ENCODE results near the gene IL23R. TPM values are rescaled to one million over a fixed set of nuclear protein-coding genes. Genes with fewer than 3 reads are reported as not detected.
"Not testable (repeated sequence)": the region's sequence is repeated elsewhere in the genome, so short reads cannot be mapped to it uniquely, and the experiment has no call there.

IL23R gene
- total RNA-seq, 1 experiment from 2014 or later: not detected

DNA sequence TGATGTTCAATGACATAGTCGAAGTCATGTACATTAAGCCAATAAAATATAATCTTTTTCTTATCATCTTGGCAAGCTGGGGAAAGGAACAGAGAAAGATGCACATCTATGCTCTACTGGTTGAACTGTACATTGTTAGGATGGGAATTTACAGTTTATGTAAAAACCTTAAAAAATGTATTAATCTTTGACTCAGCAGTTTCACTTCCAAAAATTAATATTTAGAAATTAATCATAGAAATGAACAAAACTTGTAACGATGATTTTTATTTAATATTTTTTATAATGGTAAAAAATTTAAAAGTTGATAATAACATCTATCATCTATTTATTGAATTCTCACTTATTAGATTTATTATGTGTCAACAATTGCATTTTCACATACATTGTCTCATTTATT is 25.8 kb upstream of the IL23R start:
- no peaks in the 10 kb centered on the region for H3K36me3 ChIP-seq
- no peak for DNase-seq (ENCODE audit: low read depth in 1 of 2, low spot score in 2 of 2)
- no peak overlapping the region for H3K27ac ChIP-seq
- H3K27me3 ChIP-seq (replicated peaks): peaks cover 6% of the 10 kb centered on the region; the same call in 1 of the 2 replicates
- no peaks in the 10 kb centered on the region for H3K9me3 ChIP-seq (replicated peaks)
- H3K4me3 ChIP-seq: no peak overlapping the region
- no peaks in the 10 kb centered on the region for H3K4me1 ChIP-seq (replicated peaks)

DNA sequence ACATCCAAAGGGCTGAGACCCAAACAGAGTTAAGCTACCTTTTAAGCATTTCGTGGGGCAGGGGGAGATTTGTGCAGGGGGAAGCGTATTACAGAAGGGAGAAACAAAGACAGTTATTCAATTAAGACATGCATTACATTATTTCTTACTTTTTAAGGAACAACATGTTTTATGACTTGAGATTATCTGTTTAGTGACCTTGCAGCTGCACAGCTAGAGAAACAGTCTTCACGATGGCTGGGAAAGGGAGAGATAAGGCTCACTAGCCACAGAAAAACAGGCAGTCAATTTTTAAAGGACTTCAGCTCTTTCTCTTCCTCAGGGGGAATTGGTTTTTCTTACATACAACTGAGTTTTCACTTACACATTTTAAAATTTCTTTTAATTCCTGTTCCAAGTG is 24.4 kb upstream of the IL23R start:
- H3K27ac ChIP-seq: not testable (repeated sequence)

DNA sequence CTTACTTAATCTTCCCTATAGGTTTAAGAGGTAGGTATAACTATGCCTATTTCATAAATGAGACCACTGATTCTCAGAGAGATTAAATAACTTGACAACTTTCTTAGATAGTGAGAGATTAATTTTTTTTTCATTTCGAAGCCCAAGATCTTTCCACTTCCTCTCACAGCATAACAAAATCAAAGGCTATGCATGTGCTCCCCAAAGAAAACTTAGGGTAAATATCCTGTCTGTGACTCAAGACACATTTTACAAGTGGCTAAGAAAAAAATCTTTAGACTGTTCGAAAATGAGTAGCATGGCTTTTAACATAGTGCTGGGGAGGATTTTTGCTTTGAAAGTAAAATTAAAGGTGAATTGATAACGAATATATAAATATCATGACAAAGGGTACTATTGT is 23.3 kb upstream of the IL23R start:
- Histone ChIP-seq H3K9me3 (replicated peaks) (no peaks in the 10 kb centered on the region), H3K36me3 (no peaks in the 10 kb centered on the region), H3K27me3 (replicated peaks) (peaks cover 6% of the 10 kb centered on the region; the same call in 1 of the 2 replicates), H3K27ac (no peak overlapping the region), H3K4me3 (no peak overlapping the region), H3K4me1 (replicated peaks) (no peaks in the 10 kb centered on the region)
- DNase-seq (ENCODE audit: low read depth in 1 of 2, low spot score in 2 of 2): no peak

More for the DNA sequence above, 24.4 kb upstream of the IL23R start:
- not testable (repeated sequence) for H3K9me3 ChIP-seq (replicated peaks); H3K27me3 ChIP-seq (replicated peaks); DNase-seq (ENCODE audit: low read depth in 1 of 2, low spot score in 2 of 2); H3K4me3 ChIP-seq; H3K4me1 ChIP-seq (replicated peaks); H3K36me3 ChIP-seq

DNA sequence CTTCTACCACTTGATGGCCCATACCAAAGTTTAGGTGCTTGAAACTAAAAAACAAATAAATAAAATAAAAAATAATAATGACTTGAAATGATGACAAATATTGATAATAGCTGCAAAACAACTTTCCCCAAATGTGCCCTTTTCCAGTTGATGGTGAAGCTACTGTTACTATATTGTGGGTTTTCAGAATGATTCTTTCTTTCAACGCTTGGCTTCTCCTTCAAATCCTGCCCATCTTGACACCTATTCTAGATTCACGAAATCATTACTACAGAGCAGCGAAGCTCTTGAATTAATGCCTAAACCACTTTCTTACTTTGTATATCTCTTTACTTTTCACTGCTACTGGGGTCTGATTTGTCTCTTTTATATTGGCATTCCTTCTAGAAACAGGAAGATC is 22.3 kb upstream of the IL23R start:
- DNase-seq (ENCODE audit: low read depth in 1 of 2, low spot score in 2 of 2): no peak

DNA sequence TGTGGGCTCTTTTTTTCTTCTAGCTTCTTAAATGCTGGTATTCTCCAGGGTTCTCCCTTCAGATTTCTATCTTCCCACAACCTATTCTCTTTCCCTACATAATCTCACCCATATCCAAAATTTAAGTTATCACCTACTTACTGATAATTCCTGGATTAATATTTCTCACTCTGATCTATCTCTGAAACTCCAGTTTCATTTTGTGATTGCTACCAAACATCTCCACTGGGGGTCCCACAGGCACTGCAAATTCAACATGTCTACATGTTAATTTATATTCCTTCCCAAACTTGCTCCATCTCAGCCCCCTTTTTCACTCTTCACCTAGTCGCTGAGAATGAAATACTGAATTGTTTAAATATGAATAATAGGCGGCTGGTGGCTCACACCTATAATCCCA is 21.6 kb upstream of the IL23R start:
- Histone ChIP-seq H3K27me3 (replicated peaks) (peaks cover 6% of the 10 kb centered on the region; the same call in 1 of the 2 replicates), H3K36me3 (no peaks in the 10 kb centered on the region), H3K4me3 (no peak overlapping the region), H3K27ac (no peak overlapping the region), H3K9me3 (replicated peaks) (no peaks in the 10 kb centered on the region), H3K4me1 (replicated peaks) (0 out of 2 replicates have a peak, but pooled peaks cover 5% of the 10 kb centered on the region)
- no peak for DNase-seq (ENCODE audit: low read depth in 1 of 2, low spot score in 2 of 2)

More for the DNA sequence above, 22.3 kb upstream of the IL23R start:
- Histone ChIP-seq H3K27ac (no peak overlapping the region), H3K9me3 (replicated peaks) (no peaks in the 10 kb centered on the region), H3K4me3 (no peak overlapping the region), H3K4me1 (replicated peaks) (0 out of 2 replicates have a peak, but pooled peaks cover 5% of the 10 kb centered on the region), H3K36me3 (no peaks in the 10 kb centered on the region), H3K27me3 (replicated peaks) (peaks cover 6% of the 10 kb centered on the region; the same call in 1 of the 2 replicates)

DNA sequence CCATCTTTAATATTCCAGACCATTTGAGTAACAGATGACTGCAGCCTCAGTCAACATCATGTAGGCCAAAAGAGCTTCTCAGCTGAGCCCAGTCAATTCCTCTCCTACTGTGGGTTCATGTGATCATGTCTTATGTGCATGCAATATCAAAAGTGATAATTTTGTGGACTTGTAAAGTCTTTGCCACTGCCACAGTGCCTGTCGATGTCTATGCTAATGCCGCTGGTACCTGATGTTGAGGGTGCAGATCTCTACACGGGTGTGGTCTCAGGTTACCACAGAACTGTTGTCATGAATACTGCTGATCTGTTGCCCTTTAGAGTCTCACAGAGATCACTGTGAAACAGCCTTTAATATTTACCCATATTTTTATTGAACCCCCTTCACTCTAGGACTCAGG is 20.2 kb upstream of the IL23R start:
- H3K27me3 ChIP-seq (replicated peaks): peaks cover 2% of the 10 kb centered on the region; the same call in 1 of the 2 replicates
- H3K4me3 ChIP-seq: no peak overlapping the region
- H3K4me1 ChIP-seq (replicated peaks): 0 out of 2 replicates have a peak, but pooled peaks cover 5% of the 10 kb centered on the region
- no peak overlapping the region for H3K27ac ChIP-seq
- no peaks in the 10 kb centered on the region for H3K36me3 ChIP-seq
- H3K9me3 ChIP-seq (replicated peaks): no peaks in the 10 kb centered on the region
- DNase-seq (ENCODE audit: low read depth in 1 of 2, low spot score in 2 of 2): no peak

DNA sequence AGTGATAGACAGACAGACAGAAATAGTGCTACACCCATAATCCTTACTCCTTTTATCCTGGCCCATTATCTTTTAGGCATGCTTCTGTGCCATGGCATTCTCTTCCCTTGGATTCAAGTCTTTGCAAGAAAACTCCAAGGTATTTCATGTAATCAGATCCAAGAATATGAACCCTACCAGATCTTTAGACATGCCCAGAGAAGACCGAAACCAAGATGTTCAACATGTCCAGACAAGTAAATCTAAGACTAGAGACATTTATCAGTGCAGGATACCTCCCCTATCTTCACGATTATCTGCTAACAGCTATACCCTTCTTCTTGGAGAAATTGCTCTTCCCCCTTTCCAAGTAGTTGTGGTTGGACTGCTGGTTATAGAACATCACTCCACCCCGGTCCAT is 19.7 kb upstream of the IL23R start:
- Histone ChIP-seq H3K27ac (no peak overlapping the region), H3K36me3 (no peaks in the 10 kb centered on the region), H3K9me3 (replicated peaks) (no peaks in the 10 kb centered on the region), H3K27me3 (replicated peaks) (peaks cover 2% of the 10 kb centered on the region; the same call in 1 of the 2 replicates), H3K4me1 (replicated peaks) (0 out of 2 replicates have a peak, but pooled peaks cover 5% of the 10 kb centered on the region), H3K4me3 (no peak overlapping the region)
- DNase-seq (ENCODE audit: low read depth in 1 of 2, low spot score in 2 of 2): no peak

DNA sequence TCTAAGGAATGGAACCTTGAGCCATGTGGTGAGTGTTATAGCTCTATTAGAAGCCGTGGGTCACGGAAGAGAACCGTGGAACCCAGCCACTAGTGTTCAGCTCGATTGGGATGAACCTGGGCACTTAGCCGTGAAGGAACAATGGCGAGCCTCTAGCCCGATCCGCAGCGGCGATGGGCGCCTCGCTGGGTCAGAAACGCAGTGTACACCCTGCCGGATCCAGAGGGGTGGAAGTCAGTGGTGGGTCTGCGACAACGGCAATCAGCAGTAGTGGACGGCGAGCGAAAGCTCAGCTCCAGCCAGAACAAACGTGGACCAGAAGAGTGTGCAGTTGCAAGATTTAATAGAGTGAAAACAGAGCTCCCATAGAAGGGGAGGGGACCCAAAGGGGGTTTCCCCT is 18.3 kb upstream of the IL23R start:
- H3K27ac ChIP-seq; H3K27me3 ChIP-seq (replicated peaks); H3K9me3 ChIP-seq (replicated peaks): not testable (repeated sequence)

DNA sequence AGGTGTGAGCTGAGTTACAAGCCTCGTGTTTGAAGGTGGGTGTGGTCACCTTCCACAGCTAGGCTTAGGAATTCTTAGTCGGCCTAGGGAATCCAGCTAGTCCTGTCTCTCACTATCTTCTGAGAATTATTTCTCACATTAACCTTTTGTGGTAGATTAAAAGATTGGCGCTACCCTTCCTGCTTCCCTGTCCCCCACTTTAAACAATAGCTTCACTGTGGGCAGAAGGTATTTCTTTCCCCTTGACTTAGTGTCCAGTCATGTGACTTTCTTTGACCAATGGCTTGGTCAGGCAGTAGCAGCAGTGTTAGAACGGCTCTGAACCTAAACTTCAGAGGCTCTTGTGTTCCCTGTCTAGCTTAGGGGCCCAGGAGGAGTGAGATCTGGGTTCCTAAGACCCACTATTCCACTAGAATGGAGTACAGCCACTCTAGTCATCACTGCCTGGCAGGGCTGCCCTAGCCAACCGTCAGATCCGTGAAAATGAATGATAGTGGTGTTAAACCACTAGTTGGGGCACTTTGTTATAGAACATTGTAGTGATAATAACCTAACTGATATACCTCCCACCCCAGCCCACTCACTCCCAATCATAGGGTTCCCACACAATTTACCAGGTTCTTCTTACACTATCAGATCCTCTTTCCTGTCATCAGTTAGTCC is 17.6 kb upstream of the IL23R start:
- H3K36me3 ChIP-seq: no peaks in the 10 kb centered on the region
- no peak overlapping the region for H3K27ac ChIP-seq
- H3K9me3 ChIP-seq (replicated peaks): no peaks in the 10 kb centered on the region
- H3K27me3 ChIP-seq (replicated peaks): peaks cover 2% of the 10 kb centered on the region; the same call in 1 of the 2 replicates
- 0 out of 2 replicates have a peak, but pooled peaks cover 5% of the 10 kb centered on the region for H3K4me1 ChIP-seq (replicated peaks)
- no peak for DNase-seq (ENCODE audit: low read depth in 1 of 2, low spot score in 2 of 2)
- H3K4me3 ChIP-seq: no peak overlapping the region

More for the DNA sequence above, 18.3 kb upstream of the IL23R start:
- not testable (repeated sequence) for H3K4me3 ChIP-seq; H3K4me1 ChIP-seq (replicated peaks); H3K36me3 ChIP-seq; DNase-seq (ENCODE audit: low read depth in 1 of 2, low spot score in 2 of 2)

DNA sequence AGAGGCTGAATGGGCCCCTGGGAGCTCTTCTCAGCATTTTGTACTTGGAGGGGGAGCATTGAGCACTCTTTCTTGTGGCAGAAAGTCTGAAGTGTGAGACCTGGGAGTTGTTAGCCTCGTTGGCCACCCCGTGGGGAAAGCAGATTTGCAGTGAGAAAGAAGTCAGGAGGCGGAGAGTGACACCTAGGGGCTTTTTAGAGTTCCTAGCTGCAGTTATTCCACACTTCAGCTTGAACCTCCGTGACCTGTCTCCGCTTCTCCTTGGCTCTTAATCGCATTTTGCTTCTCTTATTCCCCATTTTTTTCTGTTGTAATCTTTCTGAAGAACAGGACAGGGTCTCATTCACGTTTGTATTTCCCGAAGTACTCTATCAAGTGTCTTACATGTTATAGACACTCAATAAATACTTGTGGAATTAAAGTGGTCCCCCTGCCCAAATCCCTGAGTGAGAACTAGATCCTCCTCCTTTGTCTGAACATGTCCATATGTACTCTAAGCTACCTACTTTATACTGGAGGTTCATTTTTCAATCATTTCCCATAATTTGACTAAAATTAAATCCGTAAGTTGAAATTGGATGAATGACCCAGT is 17.0 kb upstream of the IL23R start:
- H3K9me3 ChIP-seq (replicated peaks): no peaks in the 10 kb centered on the region
- DNase-seq (ENCODE audit: low read depth in 1 of 2, low spot score in 2 of 2): peak; percentile 44 to 55
- 0 out of 2 replicates have a peak, but pooled peaks cover under 1% of the 10 kb centered on the region for H3K27me3 ChIP-seq (replicated peaks)
- H3K4me1 ChIP-seq (replicated peaks): 0 out of 2 replicates have a peak, but pooled peaks cover 5% of the 10 kb centered on the region
- no peak overlapping the region for H3K4me3 ChIP-seq
- no peaks in the 10 kb centered on the region for H3K36me3 ChIP-seq
- no peak overlapping the region for H3K27ac ChIP-seq

DNA sequence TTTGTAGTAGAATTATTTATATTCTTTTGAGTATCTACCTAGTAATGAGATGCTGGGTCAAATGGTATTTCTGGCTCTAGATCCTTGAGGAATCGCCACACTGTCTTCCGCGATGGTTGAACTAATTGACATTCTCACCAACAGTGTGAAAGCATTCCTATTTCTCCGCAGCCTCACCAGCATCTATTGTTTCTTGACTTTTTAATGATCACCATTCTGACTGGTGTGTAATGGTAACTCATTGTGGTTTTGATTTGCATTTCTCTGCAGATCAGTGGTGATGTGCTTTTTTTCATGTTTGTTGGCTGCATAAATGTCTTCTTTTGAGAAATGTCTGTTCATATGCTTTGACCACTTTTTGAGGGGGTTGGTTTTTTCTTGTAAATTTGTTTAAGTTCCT is 15.3 kb upstream of the IL23R start:
- no peaks in the 10 kb centered on the region for H3K36me3 ChIP-seq
- 0 out of 2 replicates have a peak, but pooled peaks cover 6% of the 10 kb centered on the region for H3K27me3 ChIP-seq (replicated peaks)
- H3K27ac ChIP-seq: no peak overlapping the region
- DNase-seq (ENCODE audit: low read depth in 1 of 2, low spot score in 2 of 2): no peak
- 0 out of 2 replicates have a peak, but pooled peaks cover 5% of the 10 kb centered on the region for H3K4me1 ChIP-seq (replicated peaks)
- H3K4me3 ChIP-seq: no peak overlapping the region
- no peaks in the 10 kb centered on the region for H3K9me3 ChIP-seq (replicated peaks)

DNA sequence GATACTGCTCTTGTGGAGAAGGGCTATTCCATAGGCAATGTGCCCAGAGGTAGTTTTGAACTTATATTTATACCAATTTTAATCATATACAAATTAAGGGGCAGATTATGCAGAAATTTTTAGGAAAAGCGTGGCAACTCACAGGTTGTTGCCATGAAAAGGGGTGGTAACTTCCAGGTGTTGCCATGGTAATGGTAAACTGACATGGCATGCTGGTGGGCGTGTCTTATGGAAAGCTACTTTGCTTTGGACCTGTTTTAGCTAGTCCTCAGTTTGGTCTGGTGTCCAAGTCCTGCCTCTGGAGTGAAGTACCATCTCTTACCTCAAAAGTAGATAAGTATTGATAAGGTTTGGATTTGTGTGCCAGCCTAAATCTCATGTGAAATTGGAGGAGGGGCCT is 7.9 kb upstream of the IL23R start:
- DNase-seq (ENCODE audit: low read depth in 1 of 2, low spot score in 2 of 2): no peak
- Histone ChIP-seq H3K27me3 (replicated peaks) (0 out of 2 replicates have a peak, but pooled peaks cover 6% of the 10 kb centered on the region), H3K27ac (no peak overlapping the region), H3K4me1 (replicated peaks) (no peaks in the 10 kb centered on the region), H3K36me3 (no peaks in the 10 kb centered on the region), H3K9me3 (replicated peaks) (no peaks in the 10 kb centered on the region), H3K4me3 (no peak overlapping the region)

DNA sequence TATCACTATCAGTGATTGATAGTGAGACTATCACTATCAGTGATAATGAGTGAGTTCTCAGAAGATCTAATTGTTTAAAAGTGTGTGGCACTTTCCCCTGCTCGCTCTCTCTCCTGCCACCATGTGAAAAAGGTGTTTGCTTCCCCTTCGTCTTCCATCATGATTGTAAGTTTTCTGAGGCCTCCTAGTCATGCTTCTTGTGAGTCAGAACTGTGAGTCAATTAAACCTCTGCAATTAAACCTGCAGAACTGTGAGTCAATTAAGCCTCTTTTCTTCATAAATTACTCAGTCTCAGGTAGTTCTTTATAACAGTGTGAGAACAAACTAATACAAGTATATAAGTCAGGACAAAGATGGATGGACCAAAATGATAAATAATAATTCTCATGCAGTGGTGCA is 7.0 kb upstream of the IL23R start:
- DNase-seq (ENCODE audit: low read depth in 1 of 2, low spot score in 2 of 2): no peak
- Histone ChIP-seq H3K27ac (no peak overlapping the region), H3K4me1 (replicated peaks) (no peaks in the 10 kb centered on the region), H3K36me3 (no peaks in the 10 kb centered on the region), H3K4me3 (no peak overlapping the region), H3K27me3 (replicated peaks) (0 out of 2 replicates have a peak, but pooled peaks cover 6% of the 10 kb centered on the region), H3K9me3 (replicated peaks) (no peaks in the 10 kb centered on the region)

DNA sequence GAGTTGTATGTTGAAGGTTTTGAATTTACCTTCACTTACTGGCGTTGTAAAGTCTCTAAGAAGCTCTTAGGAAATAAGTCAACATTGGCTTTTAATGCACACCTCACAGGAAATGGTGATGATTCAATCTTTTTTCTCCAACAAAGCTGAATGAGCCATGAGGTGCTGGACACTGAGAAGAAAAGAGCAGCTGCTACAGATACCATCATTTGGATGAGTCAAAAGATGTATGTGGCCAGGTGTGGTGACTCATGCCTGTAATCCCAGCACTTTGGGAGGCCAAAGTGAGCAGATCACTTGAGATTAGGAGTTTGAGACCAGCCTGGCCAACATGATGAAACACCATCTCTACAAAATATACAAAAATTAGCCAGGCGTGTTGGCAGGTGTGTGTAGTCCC is 3.3 kb upstream of the IL23R start:
- no peak overlapping the region for H3K4me3 ChIP-seq
- no peaks in the 10 kb centered on the region for H3K9me3 ChIP-seq (replicated peaks)
- no peaks in the 10 kb centered on the region for H3K27me3 ChIP-seq (replicated peaks)
- no peak for DNase-seq (ENCODE audit: low read depth in 1 of 2, low spot score in 2 of 2)
- no peaks in the 10 kb centered on the region for H3K36me3 ChIP-seq
- no peak overlapping the region for H3K27ac ChIP-seq
- no peaks in the 10 kb centered on the region for H3K4me1 ChIP-seq (replicated peaks)

Measured in SJSA1 (cell line).